AML-193 (cell line): ENCODE results near the gene NOP14.
"Not testable (repeated sequence)": the region's sequence is repeated elsewhere in the genome, so short reads cannot be mapped to it uniquely, and the experiment has no call there.

Experiments used
- DNase-seq, 2 experiments: peaks; one replicate each; lab custom pipeline; 2025; lab: John Stamatoyannopoulos, UW

NOP14 gene

DNA sequence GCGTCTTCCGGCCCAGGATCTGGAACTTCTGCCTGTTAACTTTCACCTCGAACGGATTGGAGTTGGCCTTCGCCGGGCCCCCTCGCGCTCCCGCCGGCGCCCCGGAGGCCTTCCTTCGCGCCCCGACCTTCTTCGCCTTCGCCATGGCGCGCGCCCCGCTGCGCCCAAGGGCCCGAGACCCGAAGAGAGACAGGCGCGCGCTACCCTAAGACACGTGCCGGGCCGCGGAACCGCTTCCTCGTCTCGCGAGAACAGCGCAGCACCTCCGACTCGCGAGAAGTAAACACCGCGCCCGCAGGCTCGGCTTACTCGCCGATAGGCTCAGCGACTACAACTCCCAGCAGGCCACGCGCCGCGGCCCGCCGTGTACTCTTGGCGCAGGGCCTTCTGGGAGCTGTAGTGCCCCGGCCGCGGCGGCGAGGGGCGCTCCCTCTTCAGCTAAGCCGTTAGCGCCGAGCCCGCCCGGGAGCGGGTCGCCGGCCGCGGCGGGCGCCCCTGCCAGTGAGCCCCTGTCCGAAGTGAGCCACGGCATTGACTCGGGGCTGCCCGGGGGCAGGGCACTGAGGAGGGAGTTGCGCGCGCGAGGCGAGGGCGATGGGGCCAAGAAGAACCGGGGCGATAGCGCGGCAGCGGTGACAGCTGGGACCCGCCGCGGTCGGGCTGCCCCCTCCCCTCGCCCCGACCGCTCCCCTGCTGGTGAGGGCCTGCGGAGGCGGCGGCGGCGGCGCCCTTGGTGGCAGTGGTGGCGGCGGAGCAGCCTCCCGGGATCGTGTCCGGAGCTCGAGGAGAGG lies at the start of gene NOP14, which contains the start of gene GRK4:
TSS of gene NOP14 (minus strand) at position 232 of the 791 bp plus-strand sequence. CDS start at position 145, 87 bp downstream.
TSS of gene GRK4 (plus strand) at position 397 of the 791 bp plus-strand sequence. CDS start 500 bp downstream, outside the sequence.
- peak; percentile 94 for DNase-seq

DNA sequence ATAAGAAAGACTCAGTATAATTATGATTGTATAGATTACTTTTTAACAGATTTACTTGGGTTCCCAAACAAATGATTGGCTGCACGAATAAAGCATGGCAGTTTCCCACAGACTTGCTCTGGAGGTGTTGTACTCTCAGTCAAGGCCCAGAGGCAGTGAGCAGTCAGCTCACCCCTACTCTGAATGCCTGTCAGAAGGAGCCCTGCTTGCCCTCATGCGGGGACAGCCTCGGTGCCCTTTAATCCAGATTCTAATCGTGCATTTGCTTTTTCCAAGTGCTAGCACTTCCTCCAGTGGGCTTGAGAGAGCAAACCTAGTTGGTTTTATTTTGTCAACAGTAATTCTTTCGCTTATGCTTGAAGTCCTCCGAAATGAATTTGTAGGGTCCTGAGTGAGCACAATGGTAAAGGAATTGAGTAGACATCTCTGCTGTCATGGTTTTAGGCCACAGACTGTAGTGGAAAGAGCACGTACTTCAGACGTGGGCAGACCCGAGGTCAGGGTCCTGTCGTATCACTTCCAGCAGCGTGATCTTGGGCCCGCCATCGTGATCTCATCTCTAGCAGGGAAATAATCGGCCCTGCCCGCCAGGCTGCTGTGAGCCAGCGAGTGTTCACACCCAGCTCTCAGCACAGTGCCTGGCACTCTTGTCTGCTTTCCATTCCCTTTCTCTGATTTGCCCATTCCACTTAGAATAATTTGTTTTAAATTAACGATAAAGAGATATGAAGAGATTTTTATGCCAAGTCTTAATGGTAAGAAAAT lies 48.4 kb upstream of the NOP14 start:
- DNase-seq, result no peak

DNA sequence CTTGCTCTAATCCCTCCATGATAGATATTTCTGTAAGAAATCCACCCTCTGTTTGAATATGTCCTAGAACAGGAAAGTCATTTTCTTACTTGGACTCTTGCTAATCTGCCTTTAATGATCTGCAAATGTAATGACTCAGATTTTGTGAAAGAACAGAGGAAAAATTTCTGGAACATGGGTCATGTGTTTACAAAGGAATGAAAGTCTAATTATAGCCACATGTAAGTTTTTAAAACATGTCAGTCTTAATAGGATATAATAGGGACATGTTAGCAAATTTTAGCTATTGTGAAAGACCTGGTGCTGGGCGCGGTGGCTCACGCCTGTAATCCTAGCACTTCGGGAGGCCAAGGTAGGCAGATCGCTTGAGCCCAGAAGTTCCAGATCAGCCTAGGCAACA lies 47.8 kb upstream of the NOP14 start:
- DNase-seq, result no peak

DNA sequence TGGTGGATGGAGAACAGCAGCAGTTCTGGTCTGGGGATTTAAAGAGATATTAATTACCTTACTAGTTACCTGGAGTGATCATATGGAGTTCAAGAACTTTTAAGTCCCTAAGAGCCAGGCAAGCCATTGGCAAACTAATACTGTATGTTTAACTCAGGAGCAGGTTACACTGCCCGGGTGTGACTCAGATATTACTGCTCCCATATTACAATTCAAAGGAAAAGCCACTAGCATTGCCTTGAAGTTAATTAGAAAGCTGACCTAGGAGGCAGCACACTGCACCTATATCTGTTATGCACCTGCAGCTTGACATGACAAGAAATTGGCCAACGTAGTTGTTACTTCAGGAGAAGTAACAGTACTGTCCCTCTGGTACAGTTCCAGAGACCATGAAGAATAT lies 47.4 kb upstream of the NOP14 start:
- no peak for DNase-seq

DNA sequence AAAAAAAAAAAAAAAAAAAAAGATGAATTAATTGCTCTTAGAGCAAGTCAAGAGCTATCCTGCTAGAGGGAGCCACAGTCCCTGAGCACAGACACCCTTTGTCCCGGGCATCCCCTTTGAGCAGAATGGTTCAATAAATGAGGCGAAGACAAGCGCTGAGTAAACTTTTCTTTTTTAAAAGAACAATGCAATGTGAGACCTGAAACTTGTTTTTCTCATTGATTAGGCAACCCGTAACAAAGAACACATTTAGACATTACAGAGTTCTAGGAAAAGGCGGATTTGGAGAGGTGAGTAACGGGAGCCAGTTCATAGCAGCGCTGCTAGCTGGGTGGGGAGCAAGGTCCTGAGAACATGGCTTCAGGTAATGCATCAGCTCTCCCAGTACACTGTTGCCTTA lies 46.2 kb upstream of the NOP14 start:
- no peak for DNase-seq

DNA sequence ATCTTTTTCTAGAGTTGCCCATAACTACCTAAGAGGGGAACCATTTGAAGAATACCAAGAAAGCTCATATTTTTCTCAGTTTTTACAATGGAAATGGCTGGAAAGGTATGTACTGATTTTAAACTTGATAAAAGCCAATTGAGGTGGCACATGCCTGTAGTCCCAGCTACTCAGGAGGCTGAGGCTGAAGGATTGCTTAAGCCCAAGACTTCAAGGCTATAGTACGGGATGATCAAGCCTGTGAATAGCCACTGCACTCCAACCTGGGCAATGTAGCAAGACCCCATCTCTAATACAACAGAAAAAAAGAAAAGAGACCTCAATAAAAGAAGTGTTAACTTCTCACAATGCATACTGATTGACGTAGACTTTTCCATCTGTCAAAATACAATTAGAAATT lies 44.5 kb upstream of the NOP14 start:
- no peak for DNase-seq

DNA sequence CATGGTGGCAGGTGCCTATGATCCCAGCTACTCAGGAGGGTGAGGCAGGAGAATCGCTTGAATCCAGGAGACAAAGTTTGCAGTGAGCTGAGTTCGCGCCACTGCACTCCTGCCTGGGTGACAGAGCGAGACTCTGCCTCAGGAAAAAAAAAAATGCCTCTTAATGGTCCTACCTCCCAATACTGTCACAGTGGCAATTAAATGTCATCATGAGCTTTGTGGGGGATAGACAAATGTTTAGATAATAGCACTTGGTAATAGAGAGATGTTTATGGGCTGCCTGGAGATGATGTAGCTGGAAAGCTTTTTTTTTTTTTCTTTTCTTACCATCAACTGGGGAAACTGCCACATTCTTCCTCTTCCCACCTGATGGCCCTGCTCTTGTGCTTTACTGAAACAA lies 33.2 kb upstream of the NOP14 start:
- no peak for DNase-seq

DNA sequence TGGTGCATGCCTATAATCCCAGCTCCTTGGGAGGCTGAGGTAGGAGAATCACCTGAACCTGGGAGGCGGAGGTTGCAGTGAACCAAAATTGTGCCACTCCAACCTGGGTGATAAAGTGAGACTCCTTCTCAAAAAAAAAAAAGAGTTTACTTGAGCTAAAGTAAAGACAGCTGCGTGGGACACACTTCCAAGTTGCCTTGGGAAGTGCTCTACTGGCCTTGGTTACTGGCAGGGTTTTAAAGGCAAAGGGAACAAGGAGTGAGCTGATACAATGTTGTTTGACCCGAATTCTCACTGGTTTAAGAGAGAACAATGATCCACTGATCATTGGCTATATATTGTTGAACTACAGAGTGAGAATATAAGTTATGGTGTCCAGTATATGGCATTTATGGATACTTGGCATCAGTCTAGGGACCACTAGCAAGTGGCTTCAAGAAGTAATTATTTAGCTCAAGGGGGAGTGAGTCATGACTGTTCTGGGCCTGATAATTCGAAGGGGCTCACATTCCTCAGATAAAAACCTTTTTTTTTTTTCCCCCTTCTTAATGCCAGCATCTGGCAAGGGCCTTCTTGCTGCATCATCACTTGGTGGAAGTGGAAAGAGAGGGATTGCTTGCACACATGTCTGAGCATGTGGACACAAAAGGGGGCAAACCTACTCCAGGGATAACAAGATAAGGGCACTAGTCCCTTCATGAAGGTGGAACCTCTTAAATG lies 32.5 kb upstream of the NOP14 start:
- DNase-seq, result no peak

DNA sequence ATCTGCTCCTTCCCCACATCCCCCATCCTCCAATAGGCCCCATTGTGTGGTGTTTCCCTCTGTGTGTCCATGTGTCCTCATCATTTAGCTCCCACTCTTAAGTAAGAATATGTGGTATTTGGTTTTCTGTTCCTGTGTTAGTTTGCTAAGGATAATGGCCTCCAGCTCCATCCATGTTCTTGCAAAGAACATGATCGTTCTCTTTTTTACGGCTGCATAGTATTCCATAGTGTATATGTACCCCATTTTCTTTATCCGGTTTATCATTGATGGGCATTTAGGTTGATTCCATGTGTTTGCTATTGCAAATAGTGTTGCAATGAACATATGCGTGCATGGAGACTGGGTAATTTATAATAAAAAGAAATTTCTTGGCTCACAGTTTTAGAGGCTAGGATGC lies 31.7 kb upstream of the NOP14 start:
- DNase-seq, result no peak

DNA sequence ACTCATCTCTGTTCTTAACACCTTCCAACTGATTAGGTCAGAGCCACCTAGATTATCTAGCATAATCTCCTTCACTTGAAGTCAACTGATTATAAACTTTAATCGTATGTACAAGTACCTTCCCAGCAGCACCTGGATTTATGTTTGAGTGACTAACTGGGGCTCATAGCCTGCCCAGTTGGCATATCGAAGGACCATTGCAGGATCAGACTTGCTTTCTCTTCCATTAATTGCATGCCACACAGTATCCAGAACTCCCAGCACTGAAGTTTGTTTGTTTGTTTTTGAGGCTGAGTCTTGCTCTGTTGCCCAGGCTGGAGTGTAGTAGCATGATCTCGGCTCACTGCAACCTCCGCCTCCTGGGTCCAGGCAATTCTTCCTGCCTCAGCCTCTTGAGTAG lies 28.0 kb upstream of the NOP14 start:
- no peak for DNase-seq

DNA sequence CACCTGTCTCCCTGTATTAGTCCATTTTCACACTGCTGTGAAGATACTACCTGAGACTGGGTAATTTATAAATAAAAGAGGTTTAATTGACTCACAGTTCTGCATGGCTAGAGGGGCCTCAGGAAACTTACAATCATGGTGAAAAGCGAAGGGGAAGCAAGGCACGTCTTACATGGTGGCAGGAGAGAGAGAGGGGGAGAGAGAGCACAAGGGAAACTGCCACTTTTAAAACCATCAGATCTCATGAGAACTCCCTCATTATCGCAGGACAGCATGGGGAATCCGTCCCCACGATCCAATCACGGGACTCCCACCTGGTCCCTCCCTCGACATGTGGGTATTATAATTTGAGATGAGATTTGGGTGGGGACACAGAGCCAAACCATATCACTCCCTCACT lies 20.5 kb upstream of the NOP14 start:
- DNase-seq, result not testable (repeated sequence)

DNA sequence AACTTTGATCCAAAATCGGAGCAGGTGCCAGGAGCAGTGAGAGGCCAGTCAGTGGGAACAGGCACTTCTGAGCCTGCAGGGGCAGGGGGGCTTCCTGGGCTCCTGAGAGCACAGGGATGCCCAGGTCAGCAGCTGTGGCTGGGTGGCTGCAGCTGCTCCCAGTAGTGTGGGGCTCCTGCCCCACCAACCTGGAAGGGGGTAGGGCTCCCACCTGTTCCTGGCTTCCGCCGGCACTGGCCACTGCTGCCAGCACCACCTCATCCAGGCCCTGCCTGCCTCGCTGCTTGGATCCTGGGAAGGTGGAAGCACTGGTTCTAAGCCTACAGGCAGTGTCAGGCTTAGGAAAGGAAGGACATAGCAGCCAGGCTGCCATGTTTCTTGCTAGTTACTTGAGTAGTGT lies 18.8 kb upstream of the NOP14 start:
- no peak for DNase-seq

DNA sequence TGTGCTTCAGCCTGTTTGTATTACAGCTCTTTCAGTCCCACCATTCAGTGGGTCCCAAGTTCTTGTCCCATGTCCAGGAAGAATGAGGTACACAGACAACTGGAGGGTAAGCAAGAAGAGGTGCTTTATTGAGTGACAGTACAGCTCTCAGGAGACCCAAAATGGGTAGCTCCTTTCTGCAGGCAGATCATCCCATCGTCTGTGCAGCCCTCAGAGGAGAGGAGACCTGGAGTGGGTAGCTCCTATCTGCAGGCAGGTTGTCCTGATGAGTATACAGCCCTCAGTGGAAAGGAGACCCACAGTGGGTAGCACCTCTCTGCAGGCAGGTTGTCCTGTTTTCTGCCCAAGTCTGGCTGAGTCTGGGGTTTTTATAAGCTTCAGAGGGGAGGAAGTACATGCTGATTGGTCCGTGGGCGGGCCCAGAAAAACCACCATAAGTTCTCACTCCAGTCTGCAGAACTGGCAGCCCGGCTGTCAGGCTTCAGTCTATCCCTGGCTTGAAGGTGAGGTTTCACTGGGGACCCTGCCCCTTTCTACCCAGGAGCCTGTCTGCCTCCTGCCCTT lies 18.1 kb upstream of the NOP14 start:
- no peak for DNase-seq

DNA sequence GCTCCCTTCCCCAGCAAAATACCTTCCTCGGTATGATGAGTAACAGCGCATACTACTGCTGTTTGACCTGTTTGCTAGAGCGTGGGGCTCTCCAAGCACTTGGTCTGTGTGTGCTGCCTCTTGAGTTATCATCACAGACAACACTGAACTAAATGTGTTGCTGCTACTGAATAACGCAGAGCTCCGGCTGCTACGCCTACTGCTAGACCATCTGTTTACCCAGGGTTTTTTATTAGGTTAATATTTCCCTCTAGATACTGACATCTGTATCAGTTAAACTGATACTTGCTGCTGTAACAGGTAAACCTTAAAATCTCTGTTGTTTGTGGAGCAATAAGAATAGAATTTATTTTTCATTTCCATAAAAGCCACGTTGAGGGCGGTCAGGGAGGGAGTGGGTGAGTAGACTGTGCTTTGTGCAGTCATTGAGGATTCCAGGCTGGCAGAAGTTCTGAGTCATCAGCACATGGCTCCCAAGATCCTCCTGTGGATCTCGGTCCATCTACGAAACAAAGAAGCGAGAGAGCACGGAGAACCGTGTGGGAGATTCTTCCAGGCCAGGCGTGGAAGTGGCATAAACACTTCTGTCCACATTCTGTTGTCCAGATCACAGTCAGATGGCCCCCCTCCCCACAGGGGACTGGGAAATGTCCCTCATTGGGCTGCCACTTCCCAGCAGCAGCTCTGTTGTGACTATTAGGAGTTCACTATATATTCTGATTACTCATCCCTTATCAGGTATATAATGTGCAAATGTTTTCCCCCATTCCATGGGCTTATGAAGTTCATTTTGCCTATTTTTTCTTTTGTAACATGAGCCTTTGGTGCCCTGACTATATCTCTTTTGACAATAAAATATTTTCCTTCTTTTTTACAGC lies 14.2 kb upstream of the NOP14 start:
- no peak for DNase-seq

DNA sequence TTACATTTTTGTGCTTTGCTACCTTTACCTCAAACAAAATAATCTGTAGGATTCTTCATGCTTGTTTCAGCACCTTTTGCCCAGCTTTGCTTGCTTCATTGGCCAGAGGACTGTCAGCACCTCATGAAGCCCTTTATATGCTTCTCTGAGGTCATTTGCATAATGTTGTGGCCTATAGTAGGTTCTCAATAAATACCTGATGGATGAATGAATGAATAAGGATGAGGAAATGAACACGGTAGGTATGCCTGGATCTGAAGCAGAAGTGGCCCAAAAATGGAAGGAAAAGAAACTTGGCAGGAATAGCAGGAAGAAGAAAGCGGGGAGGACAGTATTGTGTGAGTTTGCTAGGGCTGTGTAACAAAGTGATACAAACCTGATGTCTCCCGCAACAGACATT lies 8.1 kb upstream of the NOP14 start:
- DNase-seq, result no peak

DNA sequence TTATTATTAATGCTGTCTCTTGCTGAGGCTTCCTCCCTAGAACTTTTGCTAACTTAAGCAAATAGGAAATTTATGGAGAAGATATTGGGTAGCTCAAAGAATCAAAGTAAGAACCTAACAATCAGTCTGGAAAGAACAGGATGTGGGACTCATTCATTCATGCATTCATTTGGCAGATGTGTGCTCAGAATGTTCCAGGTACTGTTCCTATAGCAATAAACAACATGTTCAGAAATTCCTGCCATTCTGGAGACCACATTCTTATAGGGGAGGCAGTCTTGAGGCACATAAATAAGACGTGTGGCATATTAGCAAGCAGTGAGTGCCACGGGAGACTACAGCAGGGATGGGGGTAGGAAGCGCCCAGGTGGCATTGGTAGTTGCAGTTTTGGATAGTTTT lies 5.2 kb upstream of the NOP14 start:
- DNase-seq, result no peak

DNA sequence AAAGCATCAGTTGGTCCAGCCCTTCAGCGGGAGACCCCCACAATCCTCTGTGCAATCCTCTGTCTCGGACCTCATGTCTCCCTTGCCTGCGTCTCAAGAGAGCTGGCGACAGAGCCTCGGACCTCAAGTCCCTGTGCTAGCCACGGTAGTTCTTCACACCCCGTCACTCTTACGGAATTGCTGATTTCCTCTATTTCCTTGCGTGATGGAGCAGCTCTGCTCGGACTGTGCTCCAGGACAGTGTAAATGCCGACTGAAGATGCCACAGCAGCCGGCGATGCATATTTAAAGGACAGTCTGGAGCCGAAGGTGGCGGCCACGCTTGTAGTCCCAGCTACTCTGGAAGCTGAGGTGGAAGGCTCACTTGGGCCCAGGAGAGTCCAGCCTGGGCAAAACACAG lies 2.1 kb upstream of the NOP14 start:
- no peak for DNase-seq

DNA sequence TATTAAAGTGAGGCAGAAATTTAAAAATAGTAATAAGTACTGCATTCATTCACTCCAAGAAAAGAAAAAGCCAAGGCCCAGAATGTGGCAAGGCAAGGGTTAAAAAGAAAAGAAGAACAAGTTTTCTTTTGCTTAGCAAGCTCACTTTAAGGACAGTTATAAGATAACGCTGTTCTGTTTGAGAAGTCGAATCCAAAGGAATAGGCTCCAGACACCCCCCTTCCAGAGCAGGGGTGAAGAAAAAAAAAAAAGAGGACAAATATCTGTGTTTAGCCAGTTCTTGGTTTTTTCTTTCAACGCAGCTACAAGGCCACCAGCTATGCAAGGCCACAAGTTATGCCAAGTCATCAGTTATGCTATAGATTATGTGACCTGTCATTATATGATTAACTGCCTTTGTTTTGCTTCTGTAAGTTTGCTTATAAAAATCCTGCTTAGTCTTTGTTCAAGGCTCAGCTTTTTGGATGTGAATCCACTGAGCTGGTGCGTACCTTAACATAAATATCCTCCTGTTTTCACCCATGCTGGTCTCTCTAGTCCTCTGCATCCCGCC lies 1.6 kb upstream of the NOP14 start:
- no peak for DNase-seq

DNA sequence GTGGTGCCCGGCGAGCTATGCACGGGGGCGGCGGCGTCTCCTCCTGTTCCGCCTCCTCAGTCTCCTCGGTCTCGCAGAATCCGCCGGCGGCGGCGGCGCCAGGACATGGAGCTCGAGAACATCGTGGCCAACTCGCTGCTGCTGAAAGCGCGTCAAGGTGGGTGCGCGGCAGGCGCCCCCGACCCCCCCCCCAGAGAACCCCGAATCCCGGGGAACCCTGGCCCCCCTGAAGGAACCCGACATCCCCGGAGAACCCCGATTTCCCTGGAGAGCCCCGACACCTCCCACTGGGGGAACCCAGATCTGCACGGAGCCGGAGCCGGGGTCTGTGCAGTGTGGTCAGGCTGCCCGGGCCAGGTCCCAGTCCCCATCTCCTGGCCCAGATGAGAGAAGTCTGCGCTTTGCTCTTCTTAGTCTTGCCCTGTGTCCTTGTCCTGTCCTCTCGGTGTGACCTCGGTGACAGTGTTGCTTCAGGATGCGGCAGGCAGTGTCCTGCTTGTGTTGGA lies 813 bp upstream of the NOP14 start:
- peak; percentile 13 to 21 for DNase-seq

DNA sequence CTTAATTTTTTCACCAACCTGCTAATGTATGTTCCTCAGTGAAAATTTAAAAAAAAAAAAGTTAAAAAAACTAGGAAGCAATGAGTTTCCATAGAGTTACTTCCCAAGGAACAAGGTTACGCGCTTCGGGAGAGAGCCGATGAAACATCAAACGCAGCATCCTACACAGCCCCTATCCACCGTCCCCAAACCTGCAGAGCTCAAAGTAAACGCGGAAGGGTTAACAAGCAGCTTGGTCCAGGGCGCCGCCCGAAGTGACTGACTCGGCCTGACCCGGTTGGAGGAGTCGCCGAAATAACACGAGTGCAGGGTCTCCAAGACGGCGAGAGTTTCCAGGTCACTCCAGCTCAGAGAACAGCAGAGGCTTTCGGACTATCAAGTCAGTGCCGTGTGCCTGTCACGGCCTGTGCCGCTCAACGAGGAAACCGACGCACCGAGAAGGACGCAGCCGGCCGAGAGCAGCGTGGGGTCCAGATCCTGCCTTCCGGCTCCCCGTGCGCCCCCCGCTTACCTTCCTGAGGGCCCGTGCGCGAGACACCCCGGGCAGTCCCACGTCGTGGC lies 512 bp downstream of the NOP14 start:
- DNase-seq, result peak in 1 of 2 experiments; percentile 8
